Small intestine (tissue), 7 donors: Measurements from ENCODE around the gene GRHL3. TPM values are rescaled to one million over a fixed set of nuclear protein-coding genes. Genes with fewer than 3 reads are reported as not detected.

Experiments used
- DNase-seq, 2 donors: peaks; one replicate each; pipeline versions ENCODE4 v3.0.0 to v3.0.0-alpha.2; 2013
- FAIRE-seq: peaks from 2 replicates; lab custom pipeline; 2012; peaks lifted over from hg19 to GRCh38; lab: Jason Lieb, UNC
- H3K27ac ChIP-seq, 3 donors: one replicate each; pipeline ENCODE4 v1.5.1; 2013; ENCODE audit warnings: low read length in 2 of 3, mild to moderate bottlenecking in 2 of 3, control low read depth in 1 of 3, inconsistent platforms in 1 of 3, low read depth in 1 of 3, moderate library complexity in 1 of 3
- H3K27me3 ChIP-seq, 3 donors: one replicate each; pipeline ENCODE4 v1.6.1; 2013; ENCODE audit warnings: low read length in 3 of 3, inconsistent platforms in 1 of 3; ENCODE audit not compliant: control insufficient read depth in 3 of 3, insufficient read depth in 3 of 3
- H3K36me3 ChIP-seq, 3 donors: one replicate each; pipeline ENCODE4 v1.6.1; 2013; ENCODE audit warnings: low read length in 3 of 3, inconsistent platforms in 1 of 3, low read depth in 1 of 3, mild to moderate bottlenecking in 1 of 3, moderate library complexity in 1 of 3; ENCODE audit not compliant: control insufficient read depth in 3 of 3, insufficient read depth in 2 of 3
- H3K4me1 ChIP-seq, 3 donors: one replicate each; pipeline ENCODE4 v1.6.1; 2013; ENCODE audit warnings: low read length in 2 of 3, inconsistent platforms in 1 of 3, low read depth in 1 of 3, mild to moderate bottlenecking in 1 of 3, moderate library complexity in 1 of 3; ENCODE audit not compliant: control insufficient read depth in 3 of 3, insufficient read depth in 2 of 3
- H3K4me3 ChIP-seq, 3 donors: one replicate each; pipeline ENCODE4 v1.5.1; 2013; ENCODE audit warnings: low read length in 3 of 3, control low read depth in 1 of 3, inconsistent platforms in 1 of 3, low read depth in 1 of 3, mild to moderate bottlenecking in 1 of 3, moderate library complexity in 1 of 3
- H3K9me3 ChIP-seq, 2 donors: one replicate each; pipeline ENCODE4 v1.6.1; 2013; ENCODE audit warnings: low read depth in 1 of 2, low read length in 1 of 2; ENCODE audit not compliant: control insufficient read depth in 2 of 2, insufficient read depth in 1 of 2
- WGBS, 3 donors: extraction: QIAGEN DNeasy Blood & Tissue Kit; methylation state at CpG; one replicate each; pipeline ENCODE4 v1.1.7; 2013; 5-methylcytosine and 5-hydroxymethylcytosine counted together
- polyA plus RNA-seq, 4 donors: library from polyadenylated mRNA; stranded (reverse) in 3 of 4; unstranded in 1 of 4; fragments of 200-250 nt in 3 of 4; fragments of 120-200 nt in 1 of 4; gene quantifications; one replicate each; pipeline versions ENCODE4 v1.2.1 to v1.2.3, GENCODE V29; 2013
- donor health status: healthy with polysubstance abuse.
- donor health status: control.
- donor health status: control.
- donor health status: Bipolar disorder and iron deficiency.
- donor health status: healthy.

Gene GRHL3
- polyA plus RNA-seq, 4 donors, result 0.28 to 0.67 (median 0.31) TPM; not detected in 1

DNA sequence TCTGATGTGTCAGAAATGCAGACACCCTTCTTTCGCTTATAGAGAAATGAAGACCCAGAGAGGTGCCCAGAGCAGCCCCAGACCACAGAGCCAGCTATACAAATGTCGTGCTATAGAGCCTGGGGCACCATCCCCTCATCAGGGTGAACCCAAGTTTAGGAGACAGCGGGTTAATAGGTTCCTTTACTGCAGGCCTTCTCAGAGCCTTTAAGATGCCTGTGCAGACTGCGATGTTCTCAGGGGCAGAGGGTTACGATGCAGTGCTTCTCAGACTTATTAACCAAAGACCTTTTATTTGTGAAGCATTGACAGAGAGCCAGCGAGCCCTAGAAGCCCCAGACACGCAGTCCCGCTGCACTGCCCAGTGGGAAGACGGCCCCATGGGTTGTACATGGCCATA, 47.5 kb downstream of the GRHL3 start:
- no peak for FAIRE-seq

DNA sequence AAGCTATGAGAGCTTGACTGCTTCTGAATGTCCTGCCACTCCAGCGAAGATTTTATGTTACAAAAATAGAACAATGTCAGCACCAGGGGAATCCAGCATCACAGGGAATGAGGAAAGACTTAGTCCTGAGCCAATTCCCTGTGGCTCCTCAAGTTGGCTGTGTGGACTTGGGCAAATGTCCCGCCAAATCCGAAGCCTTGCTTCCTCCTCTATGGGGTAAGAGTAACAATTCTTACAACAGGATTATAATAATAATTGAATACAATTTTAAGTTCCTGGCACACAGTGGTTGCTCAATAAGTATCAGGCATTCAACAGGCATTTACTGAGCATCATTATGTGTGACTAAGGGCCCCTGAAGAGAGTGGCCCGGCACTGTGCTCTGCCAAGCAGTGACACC, 50.0 kb downstream of the GRHL3 start:
- H3K4me1 ChIP-seq, result peaks cover 0 to 5% (median 0%) of the 10 kb centered on the region in 3 donors
- no peaks in the 10 kb centered on the region for H3K27me3 ChIP-seq
- DNase-seq (no peak), FAIRE-seq (no peak)
- WGBS, 3 donors, result 88 to 96% (median 93%) methylated on average over 4 of the region's 4 CpGs
- peaks cover 0 to 24% (median 0%) of the 10 kb centered on the region in 3 donors for H3K36me3 ChIP-seq
- no peak overlapping the region for H3K27ac ChIP-seq
- no peak overlapping the region for H3K4me3 ChIP-seq
- H3K9me3 ChIP-seq, result no peaks in the 10 kb centered on the region

More for the DNA sequence above, 47.5 kb downstream of the GRHL3 start:
- Histone ChIP-seq H3K36me3 (peaks cover 0 to 25% (median 0%) of the 10 kb centered on the region in 3 donors), H3K27me3 (no peaks in the 10 kb centered on the region), H3K4me3 (no peak overlapping the region), H3K27ac (no peak overlapping the region), H3K4me1 (peaks cover 0 to 5% (median 0%) of the 10 kb centered on the region in 3 donors), H3K9me3 (no peaks in the 10 kb centered on the region)
- 94 to 97% (median 96%) methylated on average over 9 of the region's 9 CpGs for WGBS, 3 donors
- DNase-seq, result no peak

DNA sequence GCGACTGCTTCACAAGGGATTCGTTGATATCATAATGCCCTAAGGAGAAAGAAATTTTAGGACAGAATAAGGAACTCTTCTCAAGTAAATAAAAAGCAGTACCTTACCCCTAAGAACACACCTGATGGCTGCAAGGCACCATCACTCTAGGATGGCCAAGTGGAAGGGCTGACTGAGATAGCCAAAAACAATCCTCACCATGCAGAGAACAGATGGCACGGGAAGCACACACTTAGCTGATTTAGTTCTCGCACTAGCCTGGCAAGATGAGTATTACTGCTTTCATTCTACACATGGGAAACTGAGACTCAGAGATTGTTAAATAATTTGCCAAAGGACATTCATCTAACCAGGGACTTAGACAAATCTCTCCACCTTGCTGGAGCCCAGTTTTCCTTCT, 50.6 kb downstream of the GRHL3 start:
- FAIRE-seq, result no peak
- Histone ChIP-seq H3K4me1 (peaks cover 0 to 5% (median 0%) of the 10 kb centered on the region in 3 donors), H3K27me3 (no peaks in the 10 kb centered on the region), H3K27ac (no peak overlapping the region), H3K4me3 (no peak overlapping the region), H3K9me3 (no peaks in the 10 kb centered on the region), H3K36me3 (peaks cover 0 to 24% (median 0%) of the 10 kb centered on the region in 3 donors)
- WGBS, 3 donors, result 95 to 96% (median 96%) methylated on average over 4 of the region's 4 CpGs
- DNase-seq, result no peak

DNA sequence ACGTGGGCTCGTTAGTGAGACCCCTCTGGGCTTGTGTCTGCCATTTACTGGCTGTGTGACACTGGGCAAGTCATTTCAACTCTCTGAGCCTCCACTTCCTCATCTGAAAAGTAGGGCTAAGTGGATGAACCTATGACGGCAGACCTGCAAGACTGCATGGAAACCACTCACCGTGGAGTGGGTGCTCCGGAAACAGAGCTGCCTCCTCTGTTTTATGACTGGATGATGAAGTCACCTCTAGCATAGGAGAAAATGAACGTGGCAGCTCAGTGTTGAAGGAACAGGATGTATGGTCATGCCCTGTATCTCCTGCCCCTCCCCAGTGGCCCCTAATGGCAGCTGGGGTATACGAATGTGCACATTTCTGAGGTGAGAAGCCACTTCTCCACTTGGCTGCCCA, 53.9 kb downstream of the GRHL3 start:
- Histone ChIP-seq H3K27ac (no peak overlapping the region), H3K36me3 (peaks cover 0 to 13% (median 0%) of the 10 kb centered on the region in 3 donors), H3K4me1 (no peaks in the 10 kb centered on the region), H3K9me3 (no peaks in the 10 kb centered on the region), H3K4me3 (no peak overlapping the region), H3K27me3 (no peaks in the 10 kb centered on the region)
- FAIRE-seq, result no peak
- WGBS, 3 donors, result 74 to 86% (median 76%) methylated on average over 7 of the region's 7 CpGs
- DNase-seq, result no peak

DNA sequence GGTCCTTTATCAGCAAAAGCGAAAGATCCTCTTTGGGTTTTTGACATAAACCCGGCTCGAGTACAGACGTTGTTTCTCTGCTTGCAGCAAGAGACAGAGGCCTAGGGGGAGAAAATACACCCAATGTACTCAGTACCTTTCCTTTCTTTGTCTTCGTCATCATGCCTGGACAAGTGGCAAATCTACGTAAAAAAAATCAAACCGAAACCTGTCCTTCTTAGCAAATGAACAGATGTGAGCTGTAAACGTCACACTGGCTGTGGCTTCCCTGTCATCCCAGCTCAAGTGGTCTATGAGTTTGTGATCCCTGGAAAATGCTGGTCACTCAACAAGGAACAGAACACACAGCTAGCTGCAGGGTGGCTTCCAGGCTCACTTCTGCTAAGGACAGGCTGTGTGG, 54.6 kb downstream of the GRHL3 start:
- no peak for DNase-seq
- H3K27me3 ChIP-seq, result no peaks in the 10 kb centered on the region
- WGBS, 3 donors, result 84 to 90% (median 84%) methylated on average over 8 of the region's 8 CpGs
- peaks cover 0 to 11% (median 0%) of the 10 kb centered on the region in 3 donors for H3K36me3 ChIP-seq
- H3K27ac ChIP-seq, result no peak overlapping the region
- no peaks in the 10 kb centered on the region for H3K9me3 ChIP-seq
- no peak for FAIRE-seq
- no peaks in the 10 kb centered on the region for H3K4me1 ChIP-seq
- H3K4me3 ChIP-seq, result no peak overlapping the region

DNA sequence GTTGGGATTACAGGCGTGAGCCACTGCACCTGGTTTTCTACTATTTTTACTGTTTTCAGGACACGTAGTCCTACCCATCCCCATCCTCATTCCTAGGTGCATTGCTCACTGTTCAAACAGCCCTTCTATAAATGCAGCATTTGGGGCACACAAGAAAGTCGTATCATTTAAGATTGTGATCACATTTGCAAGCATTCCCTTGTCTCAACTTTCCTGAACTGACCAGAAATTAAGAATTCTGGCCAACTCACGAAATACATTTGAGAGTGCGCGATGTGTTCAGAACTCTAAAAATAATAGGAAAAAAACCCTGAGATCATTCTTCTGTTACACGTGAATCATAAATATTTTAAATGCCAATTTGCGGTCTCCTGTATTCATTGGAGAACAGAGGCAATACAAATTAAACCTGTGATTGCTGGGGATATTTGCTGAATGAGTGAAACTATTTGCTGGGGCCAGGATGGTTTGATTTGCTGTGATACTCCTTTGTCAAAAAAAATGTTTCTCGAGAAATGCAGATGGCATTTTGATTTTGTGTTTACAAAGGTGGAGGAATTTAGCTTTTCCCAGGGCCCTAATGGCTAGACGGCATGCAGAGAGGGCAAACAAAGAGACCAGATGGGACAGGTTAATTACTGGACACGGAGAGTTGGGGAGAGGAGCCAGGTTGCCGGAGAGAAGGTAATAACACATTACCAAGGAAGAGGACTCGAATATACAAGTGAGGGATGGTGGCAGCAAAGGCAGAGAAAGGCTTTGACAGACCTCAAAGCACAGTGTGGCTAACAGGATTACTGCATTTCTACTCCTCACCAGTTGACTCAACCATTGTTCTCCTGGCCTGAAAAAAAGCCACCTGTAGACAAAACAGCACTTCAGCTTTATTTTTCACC, 56.0 kb downstream of the GRHL3 start:
- FAIRE-seq, result no peak

DNA sequence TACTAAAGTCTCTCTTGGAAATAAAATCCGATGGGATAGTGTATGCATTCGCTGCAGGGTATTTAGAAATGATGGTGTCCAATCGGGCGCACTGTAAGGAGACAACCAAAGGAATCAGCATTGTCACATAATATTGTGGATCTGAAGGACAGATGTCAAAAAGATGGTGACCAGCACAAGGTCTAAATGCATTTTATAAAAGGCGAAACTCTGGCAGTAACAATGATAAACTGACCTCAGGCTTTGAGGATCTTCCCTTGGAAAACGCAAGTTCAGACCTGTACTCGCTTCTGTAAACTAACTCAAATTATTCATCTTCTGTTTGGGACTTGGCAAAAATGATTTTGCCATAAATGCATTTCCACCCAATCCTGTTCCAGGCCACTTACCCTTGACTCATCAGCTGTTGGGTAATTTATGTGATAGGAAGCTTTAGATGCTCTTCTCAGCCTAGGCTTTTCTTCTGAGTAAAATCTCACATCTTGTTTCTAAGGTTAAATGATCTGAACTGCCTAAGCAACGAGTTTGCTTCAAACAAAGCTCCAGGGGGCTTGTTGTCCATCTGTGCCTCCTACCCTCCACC, 60.7 kb downstream of the GRHL3 start:
- DNase-seq (no peak), FAIRE-seq (no peak)
- H3K27me3 ChIP-seq, result no peaks in the 10 kb centered on the region
- no peaks in the 10 kb centered on the region for H3K9me3 ChIP-seq
- H3K36me3 ChIP-seq, result peaks cover 0 to 9% (median 2%) of the 10 kb centered on the region in 3 donors
- H3K4me3 ChIP-seq, result no peak overlapping the region
- no peak overlapping the region for H3K27ac ChIP-seq
- peaks cover 0 to 3% (median 0%) of the 10 kb centered on the region in 3 donors for H3K4me1 ChIP-seq
- 84 to 91% (median 86%) methylated on average over 8 of the region's 8 CpGs for WGBS, 3 donors

More for the DNA sequence above, 56.0 kb downstream of the GRHL3 start:
- no peak overlapping the region for H3K27ac ChIP-seq
- H3K4me3 ChIP-seq, result no peak overlapping the region
- peaks cover 0 to 11% (median 2%) of the 10 kb centered on the region in 3 donors for H3K36me3 ChIP-seq
- no peaks in the 10 kb centered on the region for H3K4me1 ChIP-seq
- no peaks in the 10 kb centered on the region for H3K27me3 ChIP-seq
- no peak for DNase-seq
- WGBS, 3 donors, result 87 to 89% (median 87%) methylated on average over 13 of the region's 13 CpGs
- no peaks in the 10 kb centered on the region for H3K9me3 ChIP-seq

DNA sequence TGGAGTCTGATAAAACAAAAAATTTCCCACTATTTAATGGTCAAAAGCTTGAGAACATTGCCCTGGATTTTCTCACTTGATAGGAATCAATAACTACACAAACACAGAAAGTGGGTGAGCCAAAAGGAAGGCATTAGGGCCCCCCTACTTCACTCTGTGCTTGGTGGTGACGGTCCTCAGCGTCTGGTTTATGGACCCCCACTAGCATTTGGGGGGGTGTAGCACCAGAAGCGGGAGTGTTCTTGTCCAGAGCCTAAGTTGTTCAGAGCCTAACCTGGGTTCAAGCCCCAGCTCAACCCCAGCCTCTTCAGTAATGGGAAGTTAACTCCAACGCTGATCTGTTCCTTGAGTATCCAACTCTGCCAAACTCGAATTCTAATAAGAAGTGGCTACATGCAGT, 61.4 kb downstream of the GRHL3 start:
- DNase-seq (no peak), FAIRE-seq (no peak)
- no peak overlapping the region for H3K4me3 ChIP-seq
- H3K27ac ChIP-seq, result no peak overlapping the region
- no peaks in the 10 kb centered on the region for H3K27me3 ChIP-seq
- H3K4me1 ChIP-seq, result peaks cover 0 to 5% (median 0%) of the 10 kb centered on the region in 3 donors
- H3K9me3 ChIP-seq, result no peaks in the 10 kb centered on the region
- 89 to 91% (median 90%) methylated on average over 5 of the region's 5 CpGs for WGBS, 3 donors
- H3K36me3 ChIP-seq, result peaks cover 0 to 9% (median 2%) of the 10 kb centered on the region in 3 donors
